ENCODE measurements around the gene R3HDML.

- no peak for TF ChIP-seq SUZ12 (IDR thresholded peaks at IDR 0.05; ENCODE audit: extremely low read depth, insufficient read depth, insufficient read length)
- TF ChIP-seq ZNF274 (IDR thresholded peaks at IDR 0.05; ENCODE audit: low read depth, low read length), result no peak
Measured at GRCh38 chr20:44342248-44342647, 5.4 kb downstream of the R3HDML start.
